Measurements from ENCODE around the gene GTF2IRD2.
A peak's percentile ranks its signal among the peaks of the same experiment; 100 is the strongest.
"Not testable (repeated sequence)": the region's sequence is repeated elsewhere in the genome, so short reads cannot be mapped to it uniquely, and the experiment has no call there.

GTF2IRD2 gene

DNA sequence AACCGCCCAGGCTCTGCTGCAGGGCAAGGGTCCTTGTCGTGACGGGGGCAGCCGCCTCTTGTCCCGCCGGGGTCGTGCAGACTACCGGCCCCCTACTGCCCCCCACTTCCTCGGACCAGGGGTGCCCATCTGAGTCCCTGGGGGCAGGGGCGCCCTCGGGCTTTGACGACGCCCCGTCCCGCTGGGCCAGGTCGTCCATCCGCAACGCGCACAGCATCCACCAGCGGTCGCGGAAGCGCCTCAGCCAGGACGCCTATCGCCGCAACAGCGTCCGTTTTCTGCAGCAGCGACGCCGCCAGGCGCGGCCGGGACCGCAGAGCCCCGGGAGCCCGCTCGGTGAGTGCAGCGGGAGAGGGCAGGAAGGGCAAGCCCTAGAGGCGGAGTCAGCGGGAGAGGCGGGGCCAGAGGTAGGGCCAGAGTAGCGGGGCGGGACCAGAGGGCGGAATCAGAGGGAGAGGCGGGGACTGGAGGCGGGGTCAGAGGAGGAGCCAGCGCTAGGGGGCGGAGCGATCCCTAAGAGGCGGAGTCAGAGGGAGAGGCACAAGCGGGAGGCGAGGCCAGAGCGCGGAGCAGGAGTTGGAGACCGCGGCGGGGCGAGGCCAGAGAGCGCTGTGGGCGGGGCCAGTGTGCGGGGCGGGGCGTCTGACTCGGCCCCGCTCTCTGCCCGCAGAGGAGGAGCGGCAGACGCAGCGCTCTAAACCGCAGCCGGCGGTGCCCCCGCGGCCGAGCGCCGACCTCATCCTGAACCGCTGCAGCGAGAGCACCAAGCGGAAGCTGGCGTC lies 62.8 kb downstream of the GTF2IRD2 start:
- DNase-seq (ENCODE audit: low read depth), result peak; percentile 88

DNA sequence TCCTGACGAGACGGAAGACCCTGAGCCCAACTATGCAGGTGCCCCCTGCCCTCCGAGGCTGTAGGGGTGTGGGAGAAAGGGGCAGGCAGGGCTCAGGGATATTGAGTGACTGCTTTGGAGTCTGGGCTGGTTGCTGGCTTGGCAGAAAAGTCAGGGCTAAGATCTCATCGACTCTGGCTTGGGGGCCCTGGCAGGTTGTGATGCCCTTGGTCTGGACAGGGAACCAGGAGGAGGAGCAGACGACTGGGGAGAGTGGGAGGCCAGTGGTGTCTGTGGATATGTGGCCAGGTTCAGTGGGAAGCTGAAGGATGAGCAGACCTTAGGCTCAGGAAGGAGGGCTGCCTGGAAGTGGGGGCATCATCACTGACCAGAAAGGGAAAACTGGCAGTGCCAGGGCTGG lies 67.8 kb downstream of the GTF2IRD2 start:
- DNase-seq (ENCODE audit: low read depth), result not testable (repeated sequence)

GRCh38 chr7:74781746-74782145 lies 69.7 kb downstream of the GTF2IRD2 start:
- DNase-seq (ENCODE audit: low read depth), result not testable (repeated sequence)

- DNase-seq (ENCODE audit: low read depth), result not testable (repeated sequence)
Observed at GRCh38 chr7:74779053-74779452, 72.4 kb downstream of the GTF2IRD2 start.

DNA sequence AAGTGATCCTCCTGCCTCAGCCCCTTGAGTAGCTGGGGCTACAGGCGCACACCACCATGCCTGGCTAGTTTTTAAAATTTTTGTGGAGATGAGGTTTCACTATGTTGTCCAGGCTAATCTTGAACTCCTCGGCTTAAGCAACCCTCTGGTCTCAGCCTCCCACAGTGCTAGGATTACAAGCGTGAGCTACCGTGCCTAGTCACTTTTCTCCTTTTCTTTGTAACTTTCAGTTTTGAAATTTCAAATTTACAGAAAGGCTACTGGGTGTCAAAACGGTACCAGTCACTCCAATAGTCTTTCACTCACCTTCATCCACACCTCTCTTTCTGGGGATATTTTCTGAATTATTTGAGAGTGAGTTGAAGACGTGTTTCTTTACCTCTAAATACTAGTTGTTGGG lies 76.3 kb downstream of the GTF2IRD2 start:
- not testable (repeated sequence) for DNase-seq (ENCODE audit: low read depth)

- DNase-seq (ENCODE audit: low read depth), result not testable (repeated sequence)
Observed at GRCh38 chr7:74773760-74774750, 77.3 kb downstream of the GTF2IRD2 start, which contains the start of gene NCF1. Gene NCF1 (plus strand): TSS chr7:74774011. CDS start chr7:74774032, 21 bp downstream.

DNA sequence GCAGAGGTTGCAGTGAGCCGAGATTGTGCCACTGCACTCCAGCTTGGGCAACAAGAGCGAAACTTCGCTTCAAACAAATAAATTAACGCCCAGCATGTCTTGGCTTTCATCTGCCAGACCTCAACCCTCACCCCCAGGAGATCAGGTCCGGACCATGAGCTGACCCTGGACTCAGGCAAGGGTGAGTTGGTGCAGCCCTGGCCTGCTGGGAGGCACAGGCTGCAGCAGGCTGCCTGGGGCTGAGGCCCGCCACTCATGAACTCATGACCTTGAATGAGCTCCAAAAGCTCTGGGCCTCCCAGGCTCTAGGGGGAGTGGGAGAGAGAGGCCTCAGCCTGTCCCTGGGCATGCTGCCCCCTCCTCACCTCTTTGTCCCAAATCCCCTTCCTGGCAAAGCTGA lies 79.3 kb downstream of the GTF2IRD2 start:
- DNase-seq (ENCODE audit: low read depth), result not testable (repeated sequence)

DNA sequence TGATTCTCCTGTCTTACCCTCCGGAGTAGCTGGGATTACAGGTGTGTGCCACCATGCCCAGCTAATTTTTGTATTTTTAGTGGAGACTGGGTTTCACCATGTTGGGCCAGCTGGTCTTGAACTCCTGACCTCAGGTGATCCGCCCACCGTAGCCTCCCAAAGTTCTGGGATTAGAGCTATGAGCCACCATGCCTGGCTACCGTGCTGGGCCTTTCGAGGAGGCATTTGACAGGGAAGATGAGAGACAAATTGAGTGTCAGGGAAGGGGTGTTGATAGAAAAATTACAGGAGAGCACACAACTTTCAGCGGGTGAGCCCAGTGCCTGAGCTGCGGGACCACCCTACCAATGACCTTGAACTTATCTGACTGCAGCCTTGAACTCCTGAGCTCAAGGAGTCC lies 81.3 kb downstream of the GTF2IRD2 start:
- not testable (repeated sequence) for DNase-seq (ENCODE audit: low read depth)

DNA sequence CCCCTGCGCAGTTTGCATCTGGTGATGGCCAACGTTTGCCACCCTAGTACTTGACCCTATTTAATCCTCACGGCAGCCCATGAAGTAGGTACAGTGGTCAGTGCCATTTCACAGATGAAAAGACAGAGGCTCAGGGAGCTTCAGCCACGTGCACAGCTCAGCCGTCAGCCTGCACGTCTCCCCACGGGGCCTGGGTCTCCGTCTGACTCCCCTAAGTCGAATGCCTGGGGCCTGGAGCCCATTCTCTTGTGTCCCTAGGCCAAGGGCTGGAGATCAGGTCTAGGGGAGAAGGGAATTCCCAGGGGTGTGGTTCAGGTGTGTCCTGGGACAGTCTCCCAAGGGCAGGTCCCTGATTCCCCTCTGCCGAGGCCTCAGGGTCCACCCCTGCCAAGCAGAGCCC lies 84.4 kb downstream of the GTF2IRD2 start:
- DNase-seq (ENCODE audit: low read depth), result not testable (repeated sequence)

DNA sequence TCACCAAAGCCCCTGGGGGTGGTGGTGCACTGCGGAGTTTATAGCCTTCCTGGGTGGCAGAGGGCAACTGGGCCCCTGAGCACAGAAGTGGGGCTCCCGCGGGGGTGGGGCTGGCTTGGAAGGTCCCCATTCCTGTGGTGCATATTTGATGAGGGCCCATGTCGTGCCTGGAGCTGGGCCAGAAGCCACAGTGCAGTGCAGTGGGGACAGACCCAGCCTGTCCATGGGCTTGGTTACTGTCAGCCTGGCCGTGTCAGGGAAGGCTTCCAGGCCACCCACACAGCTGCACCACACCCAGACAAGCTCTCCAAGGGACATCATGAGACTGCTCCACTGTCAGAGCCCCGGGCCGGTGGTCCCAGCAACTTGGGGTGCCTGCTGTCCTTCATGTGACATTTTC lies 84.9 kb downstream of the GTF2IRD2 start:
- DNase-seq (ENCODE audit: low read depth), result not testable (repeated sequence)

DNA sequence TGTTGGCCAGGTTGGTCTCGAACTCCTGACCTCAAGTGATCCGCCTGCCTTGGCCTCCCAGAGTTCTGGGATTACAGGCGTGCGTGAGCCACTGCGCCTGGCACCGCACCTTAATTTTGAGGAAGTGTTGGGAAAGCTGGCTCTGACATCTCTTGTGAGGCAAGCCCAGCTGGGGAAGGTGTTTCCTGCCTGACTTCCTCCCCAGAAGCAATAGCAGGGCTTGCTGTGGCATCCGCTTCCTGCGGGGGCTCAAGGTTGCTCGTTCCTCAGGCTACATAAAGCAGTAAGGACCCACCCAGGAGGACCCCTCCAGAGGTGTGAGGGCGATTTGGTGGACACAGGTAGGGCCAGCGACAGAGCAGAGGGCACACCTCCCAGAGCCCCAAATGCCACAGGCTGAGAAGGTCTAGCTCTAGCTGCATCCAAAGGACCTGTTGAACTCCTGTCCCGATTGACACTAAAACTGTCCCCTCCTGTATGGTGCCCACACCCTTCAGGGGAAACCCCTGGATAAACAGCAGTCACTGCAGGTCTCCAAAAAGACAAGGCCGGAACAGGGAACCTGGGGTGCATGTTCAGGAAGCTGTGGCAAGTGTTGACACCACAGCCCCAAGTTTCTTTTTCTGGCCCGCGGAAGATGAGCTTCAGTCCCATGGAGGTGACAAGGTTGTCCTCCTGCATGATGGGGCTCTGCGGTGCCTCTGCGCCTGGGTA lies 86.0 kb downstream of the GTF2IRD2 start:
- not testable (repeated sequence) for DNase-seq (ENCODE audit: low read depth)

- DNase-seq (ENCODE audit: low read depth), result not testable (repeated sequence)
Observed at GRCh38 chr7:74758982-74759381, 92.4 kb downstream of the GTF2IRD2 start.

DNA sequence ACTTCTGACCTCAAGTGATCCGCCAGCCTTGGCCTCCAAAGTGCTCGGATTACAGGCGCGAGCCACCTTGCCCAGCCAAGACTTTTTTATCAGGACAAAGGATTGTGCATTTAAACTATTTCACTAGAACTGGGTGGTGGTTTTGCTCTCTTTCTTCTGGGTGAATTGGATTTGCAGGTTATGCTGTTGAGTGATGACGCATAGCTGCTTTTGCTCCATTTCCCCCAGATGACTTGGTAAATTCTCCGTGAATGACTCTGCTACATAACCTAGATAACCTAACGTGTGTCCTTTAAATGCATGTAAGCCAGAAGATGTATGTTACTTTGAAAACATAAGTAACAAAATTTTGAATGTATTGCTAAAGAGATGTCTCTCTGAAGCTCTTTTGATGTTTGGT lies 93.1 kb downstream of the GTF2IRD2 start:
- not testable (repeated sequence) for DNase-seq (ENCODE audit: low read depth)

- DNase-seq (ENCODE audit: low read depth), result not testable (repeated sequence)
Observed at GRCh38 chr7:74756673-74757072, 94.7 kb downstream of the GTF2IRD2 start.

DNA sequence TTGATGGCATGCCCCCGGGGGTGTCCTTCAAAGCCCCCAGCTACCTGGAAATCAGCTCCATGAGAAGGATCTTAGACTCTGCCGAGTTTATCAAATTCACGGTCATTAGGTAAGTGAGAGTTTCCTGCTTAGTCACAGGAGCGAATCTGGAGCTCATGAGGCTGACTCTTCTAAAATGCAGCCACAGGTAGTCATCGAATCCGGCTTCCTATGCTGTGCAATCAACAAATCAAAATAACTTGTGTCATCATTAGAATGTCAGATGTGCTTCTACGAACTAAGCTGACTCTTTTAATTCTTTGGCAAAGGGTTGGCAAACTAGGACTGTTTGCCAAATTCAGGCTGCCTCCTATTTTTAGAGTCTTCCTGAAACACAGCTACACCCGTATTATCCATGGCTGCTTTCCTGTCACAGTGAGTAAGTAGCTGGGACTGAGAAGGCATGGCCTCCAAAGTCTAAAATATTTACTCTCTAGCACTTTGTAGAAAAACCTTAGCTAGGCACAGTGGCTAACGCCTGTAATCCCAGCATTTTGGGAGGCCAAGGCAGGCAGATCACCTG lies 97.4 kb downstream of the GTF2IRD2 start:
- not testable (repeated sequence) for DNase-seq (ENCODE audit: low read depth)
